Stimulated activated CD8-positive, alpha-beta memory T cell treated with anti-CD3 and anti-CD28 coated beads, Interleukin-12 subunit alpha, Interleukin-12 subunit beta, amount 100 ng/mL, for 24 hours (primary cell): ENCODE measurements around the gene PAX7.
"Not testable (repeated sequence)": the region's sequence is repeated elsewhere in the genome, so short reads cannot be mapped to it uniquely, and the experiment has no call there.

ENCODE experiments used
- DNase-seq: peaks from one replicate; pipeline ENCODE4 v3.0.0-alpha.2; 2020; ENCODE audit errors: extremely low read depth

Gene PAX7

DNA sequence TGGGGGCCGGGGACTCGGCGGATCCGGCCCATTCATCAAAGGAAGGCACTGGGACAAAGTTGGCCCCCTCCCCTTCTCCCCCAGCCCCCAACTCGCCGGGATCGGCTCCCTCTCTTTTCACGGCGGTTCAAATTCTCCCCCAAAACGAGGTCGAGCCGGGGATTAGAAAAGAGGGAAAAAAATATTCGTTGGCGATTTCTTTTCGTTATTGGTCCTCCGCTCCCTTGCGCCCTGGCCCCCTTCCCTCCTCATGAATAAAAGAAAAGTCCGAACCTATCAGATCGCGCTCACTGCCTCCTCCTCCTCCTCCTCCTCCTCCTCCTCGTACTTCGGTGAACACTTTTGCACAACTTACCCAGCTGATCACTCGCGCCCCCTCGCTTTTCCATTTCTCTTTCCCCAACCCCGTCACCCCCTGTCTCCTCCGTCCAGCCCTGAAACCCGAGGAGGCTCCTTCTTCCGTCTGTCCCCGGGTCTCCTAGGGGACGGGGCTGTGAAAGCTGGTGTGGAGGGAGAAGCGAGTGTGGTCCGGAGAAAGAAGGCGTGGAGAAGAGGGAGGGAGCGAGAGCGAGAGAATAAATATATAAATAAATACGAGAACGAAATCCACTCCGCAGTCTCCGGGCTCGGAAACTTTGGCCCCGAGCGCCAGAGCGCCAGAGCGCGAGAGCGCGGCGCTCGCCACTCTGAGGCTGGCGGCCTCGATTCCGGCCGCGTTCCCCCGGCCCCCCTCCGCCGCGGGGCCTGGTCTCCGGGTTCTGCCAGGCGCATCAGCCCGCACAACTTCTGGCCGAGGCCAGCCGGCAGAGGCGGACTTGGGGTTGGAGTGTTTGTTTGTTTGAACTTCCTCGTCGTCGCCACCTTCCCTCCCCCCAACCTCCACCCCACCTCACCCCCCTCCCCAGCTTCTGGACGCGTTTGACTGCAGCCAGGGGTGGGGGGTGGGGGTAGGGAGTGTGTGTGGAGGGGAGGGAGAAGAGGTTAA lies at the start of gene PAX7:
Gene PAX7, plus strand, starts transcription at position 336 of the 985 bp plus-strand sequence. CDS start 758 bp downstream, outside the sequence.
- DNase-seq = no peak

- DNase-seq = no peak
Observed at GRCh38 chr1:18581420-18581880, 49.2 kb upstream of the PAX7 start.

GRCh38 chr1:18582890-18583289 lies 47.8 kb upstream of the PAX7 start:
- DNase-seq = no peak

DNA sequence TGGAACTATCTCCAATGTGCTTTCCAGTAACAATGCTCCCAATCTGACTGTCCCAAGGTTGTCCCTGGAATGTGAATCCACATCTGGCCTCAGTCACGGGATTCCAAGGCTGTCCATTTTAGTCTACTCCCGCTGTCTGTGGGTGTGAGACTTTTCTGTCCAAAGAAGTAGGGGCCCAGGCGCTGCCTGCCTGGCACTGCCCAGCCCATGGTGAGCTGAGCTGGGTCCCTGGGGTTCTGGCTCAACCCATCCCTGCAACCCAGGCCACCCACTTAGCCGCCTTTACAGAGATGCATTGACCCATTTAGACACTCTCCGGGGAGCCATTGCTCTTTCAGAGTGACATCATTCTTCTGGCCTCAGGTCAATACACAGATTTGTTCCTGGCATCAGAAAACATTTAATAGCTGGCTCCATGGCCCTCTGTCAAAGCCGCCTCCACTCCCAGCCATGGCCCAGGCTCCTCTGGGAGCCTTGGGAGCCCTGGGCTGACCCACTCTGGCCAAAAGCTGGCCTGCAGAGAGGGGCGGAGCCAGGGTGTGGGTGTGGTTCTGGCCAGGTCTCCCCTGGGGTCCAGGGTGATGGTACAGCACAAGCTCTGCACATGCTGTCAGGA lies 47.2 kb upstream of the PAX7 start:
- no peak for DNase-seq

DNA sequence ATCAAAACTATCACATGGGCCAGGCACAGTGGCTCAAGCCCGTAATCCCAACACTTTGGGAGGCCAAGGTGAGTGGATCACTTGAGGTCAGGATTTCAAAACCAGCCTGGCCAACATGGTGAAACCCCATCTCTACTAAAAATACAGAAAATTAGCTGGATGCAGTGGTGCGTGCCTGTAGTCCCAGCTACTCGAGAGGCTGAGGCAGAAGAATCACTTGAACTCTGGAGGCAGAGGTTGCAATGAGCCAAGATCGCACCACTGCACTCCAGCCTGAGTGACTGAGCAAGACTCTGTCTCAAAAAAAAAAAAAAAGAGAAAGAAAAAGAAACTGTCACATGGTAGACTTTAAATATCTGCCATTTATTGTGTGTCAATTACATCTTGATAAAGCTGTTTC lies 44.6 kb upstream of the PAX7 start:
- not testable (repeated sequence) for DNase-seq

GRCh38 chr1:18588093-18588492 lies 42.6 kb upstream of the PAX7 start:
- no peak for DNase-seq

DNA sequence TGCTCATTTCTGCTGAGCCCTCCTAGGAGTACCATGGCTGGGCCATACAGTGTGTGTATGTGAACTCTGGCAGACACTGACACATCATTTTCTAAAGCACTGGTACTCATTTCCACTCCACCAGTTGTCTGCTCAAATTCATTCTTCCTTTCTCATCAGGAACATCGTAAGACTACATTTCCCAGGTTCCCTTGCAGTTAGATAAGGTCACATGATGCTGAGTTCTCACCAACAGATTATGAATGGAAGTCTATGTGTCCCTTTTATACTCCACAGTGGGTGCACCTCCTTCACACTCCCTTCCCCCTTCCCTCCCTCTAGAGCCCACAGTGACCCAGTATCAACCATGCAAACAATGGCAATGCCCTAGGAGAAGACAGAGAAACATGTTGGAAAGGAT lies 38.3 kb upstream of the PAX7 start:
- no peak for DNase-seq

GRCh38 chr1:18597160-18598042 lies 33.2 kb upstream of the PAX7 start:
- no peak for DNase-seq

DNA sequence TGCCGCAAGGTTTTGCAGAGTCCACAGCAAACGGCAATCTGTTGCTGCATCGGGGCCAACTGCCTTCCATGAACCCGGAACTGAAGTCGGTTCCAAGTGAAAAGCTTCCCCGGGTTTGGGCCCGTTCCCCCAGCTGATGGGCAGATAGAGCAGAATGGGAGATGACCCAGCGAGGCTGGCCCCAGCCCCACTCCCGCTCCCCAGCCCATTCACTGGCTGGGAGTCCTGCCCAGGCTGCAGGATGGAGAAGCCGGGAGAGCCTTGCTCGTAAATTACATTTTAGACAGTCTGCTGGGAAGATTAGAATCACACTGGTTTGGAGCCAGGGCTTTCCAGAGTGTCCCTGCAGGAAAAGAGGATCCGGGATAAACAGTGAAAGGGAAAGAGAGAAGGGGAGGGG lies 31.6 kb upstream of the PAX7 start:
- no peak for DNase-seq

GRCh38 chr1:18599704-18600103 lies 30.9 kb upstream of the PAX7 start:
- no peak for DNase-seq

- no peak for DNase-seq
Observed at GRCh38 chr1:18602533-18603211, 28.0 kb upstream of the PAX7 start.

- no peak for DNase-seq
Observed at GRCh38 chr1:18603212-18603852, 27.3 kb upstream of the PAX7 start.

GRCh38 chr1:18606443-18607288 lies 24.0 kb upstream of the PAX7 start:
- no peak for DNase-seq

DNA sequence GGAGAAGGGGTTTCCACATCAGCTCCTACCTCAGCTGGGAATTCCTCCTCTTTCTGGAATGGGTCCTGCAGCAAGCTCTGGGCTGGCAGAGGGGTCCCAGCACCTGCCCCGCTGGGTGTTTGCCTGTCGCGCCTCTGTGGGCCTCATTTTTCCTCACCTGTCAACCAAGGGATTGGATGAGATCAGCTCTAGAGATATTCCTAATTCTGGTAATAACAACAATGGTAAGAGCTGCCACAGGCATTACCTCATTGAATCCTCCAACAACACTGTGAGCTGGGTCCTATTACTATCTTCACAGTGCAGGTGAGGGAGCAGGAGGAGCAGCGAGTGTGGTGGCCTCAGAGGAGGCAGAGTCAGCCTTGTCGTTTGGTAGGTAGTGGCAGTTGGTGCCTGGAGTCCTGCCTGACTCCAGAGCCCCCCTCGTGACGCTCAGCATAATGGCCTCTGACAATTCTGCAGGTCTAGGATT lies 23.3 kb upstream of the PAX7 start:
- DNase-seq = no peak

GRCh38 chr1:18608534-18608933 lies 22.1 kb upstream of the PAX7 start:
- DNase-seq = no peak

DNA sequence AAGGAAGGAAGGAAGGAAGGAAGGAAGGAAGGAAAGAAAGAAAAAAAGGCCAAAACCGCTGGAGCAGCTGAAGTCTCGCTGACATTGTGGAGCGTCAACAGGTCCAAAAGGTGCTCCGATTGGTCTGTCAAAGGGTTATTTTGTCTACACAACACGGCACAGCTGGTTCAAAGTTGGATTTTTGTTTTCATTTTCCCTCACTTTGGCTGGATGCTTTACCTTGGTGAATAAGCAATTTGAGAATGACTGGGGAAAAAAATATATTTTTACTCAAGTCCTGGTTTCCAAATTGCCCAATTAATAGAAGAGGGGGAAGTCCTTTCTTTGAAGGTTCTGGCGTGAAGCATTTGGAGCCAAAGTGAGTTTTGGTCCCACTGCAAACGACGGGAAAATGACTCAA lies 19.3 kb upstream of the PAX7 start:
- DNase-seq = no peak

GRCh38 chr1:18612073-18612472 lies 18.6 kb upstream of the PAX7 start:
- DNase-seq = no peak

DNA sequence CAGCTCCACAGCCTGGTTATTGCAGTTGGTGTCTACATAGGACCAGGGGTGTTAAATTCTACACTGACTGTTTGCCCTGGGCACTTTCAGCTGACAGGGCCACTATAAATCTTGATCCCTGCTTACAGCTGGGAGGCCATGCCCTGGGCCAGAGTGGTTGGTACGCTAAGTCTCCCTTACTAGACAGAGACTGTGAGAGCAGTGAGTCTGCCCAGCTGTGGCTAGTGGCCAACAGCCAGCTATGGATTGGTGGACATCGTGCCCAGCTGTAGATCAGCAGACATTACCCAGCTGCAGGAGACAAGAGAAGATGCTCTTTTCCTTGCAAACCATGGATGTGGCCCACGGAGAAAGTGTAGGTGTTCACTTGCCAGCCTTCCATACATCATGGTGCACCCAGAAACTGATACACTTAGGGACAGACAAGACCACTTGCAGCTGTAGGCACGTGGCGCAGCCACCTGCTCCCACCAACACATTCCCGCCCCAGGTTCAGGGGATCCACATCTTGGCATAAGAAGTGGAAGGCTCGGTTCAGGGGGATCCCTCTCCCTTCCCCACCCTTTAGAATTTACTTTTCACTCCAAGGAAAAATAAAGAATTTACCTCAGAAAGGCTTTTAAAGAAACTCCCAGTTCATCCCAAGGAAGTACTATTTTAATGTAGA lies 16.4 kb upstream of the PAX7 start:
- no peak for DNase-seq
